Activated naive CD8-positive, alpha-beta T cell treated with anti-CD3 and anti-CD28 coated beads for 36 hours (primary cell): ENCODE results near the gene AMD1. TPM values are rescaled to one million over a fixed set of nuclear protein-coding genes. Genes with fewer than 3 reads are reported as not detected.
"Not testable (repeated sequence)": the region's sequence is repeated elsewhere in the genome, so short reads cannot be mapped to it uniquely, and the experiment has no call there.

Experiments
- DNase-seq: peaks from one replicate; pipeline ENCODE4 v3.0.0; 2021
- H3K27ac Mint-ChIP-seq: one replicate; pipeline ENCODE4 v1.8.0; 2022; ENCODE audit warnings: mild to moderate bottlenecking, moderate library complexity, mixed read lengths
- H3K27me3 Mint-ChIP-seq: one replicate; pipeline ENCODE4 v1.8.0; 2022; ENCODE audit warnings: mild to moderate bottlenecking, mixed read lengths
- H3K36me3 Mint-ChIP-seq: one replicate; pipeline ENCODE4 v1.8.0; 2021; ENCODE audit warnings: mild to moderate bottlenecking, mixed read lengths
- H3K4me1 Mint-ChIP-seq: one replicate; pipeline ENCODE4 v1.8.0; 2021; ENCODE audit warnings: mixed read lengths
- H3K4me3 Mint-ChIP-seq: one replicate; pipeline ENCODE4 v1.8.0; 2022; ENCODE audit warnings: mild to moderate bottlenecking, moderate library complexity, mixed read lengths
- H3K9me3 Mint-ChIP-seq: one replicate; pipeline ENCODE4 v1.8.0; 2022; ENCODE audit warnings: mixed read lengths
- total RNA-seq, 2 experiments: library from RNA; stranded (reverse); gene quantifications; one replicate each; pipeline ENCODE4 v1.2.3, GENCODE V29; 2021

AMD1 gene
- total RNA-seq, 2 experiments from 2014 or later: 113 to 117 TPM

DNA sequence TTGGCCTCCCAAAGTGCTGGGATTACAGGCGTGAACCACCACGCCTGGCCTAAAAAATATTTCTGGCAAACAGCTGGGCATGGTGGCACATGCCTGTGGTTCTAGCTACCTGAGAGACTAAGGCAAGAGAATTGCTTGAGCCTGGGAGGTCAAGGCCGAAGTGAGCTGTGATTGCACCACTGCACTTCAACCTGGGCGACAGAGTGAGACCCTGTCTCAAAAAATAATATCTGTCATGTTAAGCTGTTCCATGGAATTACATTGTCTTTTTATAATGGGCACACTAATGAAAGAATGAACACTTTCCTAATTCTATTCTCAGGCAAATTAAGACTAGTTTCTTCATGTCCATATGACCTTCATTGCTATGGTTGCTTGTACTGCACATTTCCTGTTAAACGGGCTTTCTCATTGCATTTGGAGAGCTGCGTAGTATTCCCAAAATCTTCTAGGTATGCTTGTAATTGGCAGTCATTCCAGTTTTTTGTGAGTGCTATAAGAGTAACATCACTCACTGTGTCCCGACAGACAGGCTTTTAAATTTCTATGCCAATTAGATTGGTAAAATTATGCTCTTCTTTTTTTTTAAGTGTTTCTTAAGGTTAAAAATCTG is 12.1 kb downstream of the AMD1 start:
- Mint-ChIP-seq H3K27me3 (no peaks in the 10 kb centered on the region), H3K4me1 (peaks cover 53% of the 10 kb centered on the region), H3K9me3 (no peaks in the 10 kb centered on the region), H3K36me3 (peaks cover 21% of the 10 kb centered on the region), H3K27ac (no peak overlapping the region), H3K4me3 (no peak overlapping the region)
- DNase-seq: no peak

DNA sequence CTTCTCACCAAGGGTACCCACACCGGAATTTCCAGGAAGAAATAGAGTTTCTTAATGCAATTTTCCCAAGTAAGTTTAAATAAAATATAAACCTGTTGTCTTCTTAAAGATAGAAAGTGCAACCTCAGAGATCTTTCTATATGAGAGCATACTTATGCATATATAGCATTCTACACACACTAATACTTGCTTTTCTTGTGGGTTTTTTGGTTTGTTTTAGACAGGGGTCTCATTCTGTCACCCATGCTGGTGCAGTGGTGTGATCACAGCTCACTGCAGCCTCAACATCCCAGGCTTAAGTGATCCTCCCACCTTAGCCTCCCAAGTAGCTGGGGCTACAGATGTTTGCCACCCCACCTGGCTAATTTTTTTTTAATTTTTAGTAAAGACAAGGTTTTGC is 15.7 kb downstream of the AMD1 start:
- no peaks in the 10 kb centered on the region for H3K9me3 Mint-ChIP-seq
- DNase-seq: no peak
- H3K4me1 Mint-ChIP-seq: peaks cover 23% of the 10 kb centered on the region
- peaks cover 18% of the 10 kb centered on the region for H3K36me3 Mint-ChIP-seq
- H3K4me3 Mint-ChIP-seq: no peak overlapping the region
- peak overlapping the region; percentile 21 for H3K27ac Mint-ChIP-seq
- no peaks in the 10 kb centered on the region for H3K27me3 Mint-ChIP-seq

DNA sequence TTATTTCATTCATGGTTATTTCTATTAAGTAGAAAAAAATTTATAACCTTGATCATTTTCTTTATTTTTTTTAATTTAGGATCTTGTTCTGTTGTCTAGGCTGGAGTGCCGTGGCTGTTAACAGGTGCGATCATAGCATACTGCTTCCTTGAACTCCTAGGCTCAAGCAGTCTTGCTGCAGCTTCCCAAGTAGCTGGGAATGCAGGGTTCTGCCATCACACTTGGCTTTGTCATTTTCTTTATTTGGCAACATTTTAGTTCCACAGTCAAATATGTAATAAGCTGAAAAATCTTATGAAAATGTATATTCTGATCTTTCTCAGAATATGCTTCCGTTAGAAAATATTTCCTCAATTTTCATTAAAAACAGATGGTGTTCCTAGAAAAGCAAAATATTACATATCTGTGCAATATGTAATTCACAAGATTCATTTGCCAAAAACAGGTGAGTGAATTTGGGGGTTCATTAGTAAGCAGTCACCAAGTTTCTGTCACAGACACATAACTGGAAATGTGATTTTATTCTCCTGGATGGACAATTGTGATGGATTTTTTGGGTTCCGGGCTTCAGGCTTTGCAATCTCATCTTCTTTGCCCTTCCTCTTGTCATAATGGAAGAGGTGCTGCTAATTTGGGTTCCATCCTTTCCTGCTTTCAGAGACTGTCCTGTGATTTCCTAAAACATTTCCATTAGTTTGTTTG is 21.5 kb downstream of the AMD1 start:
- H3K27ac Mint-ChIP-seq: no peak overlapping the region
- peaks cover 57% of the 10 kb centered on the region for H3K36me3 Mint-ChIP-seq

DNA sequence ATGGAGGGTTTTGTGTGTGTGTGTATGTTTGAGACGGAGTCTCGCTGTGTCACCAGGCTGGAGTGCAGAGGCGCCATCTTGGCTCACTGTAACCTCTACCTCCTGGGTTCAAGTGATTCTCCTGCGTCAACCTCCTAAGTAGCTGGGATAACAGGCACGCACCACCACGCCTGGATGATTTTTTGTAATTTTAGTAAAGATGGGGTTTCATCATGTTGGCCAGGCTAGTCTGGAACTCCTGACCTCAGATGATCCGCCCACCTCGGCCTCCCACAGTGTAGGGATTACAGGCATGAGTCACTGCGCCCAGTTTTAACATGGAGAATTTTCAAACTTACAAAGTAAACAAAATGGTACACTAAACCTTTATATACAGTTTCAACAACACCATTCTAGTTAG is 22.8 kb downstream of the AMD1 start:
- DNase-seq: no peak
- H3K36me3 Mint-ChIP-seq: peaks cover 57% of the 10 kb centered on the region
- H3K4me3 Mint-ChIP-seq: no peak overlapping the region
- H3K4me1 Mint-ChIP-seq: peaks cover 7% of the 10 kb centered on the region
- H3K27ac Mint-ChIP-seq: no peak overlapping the region
- H3K9me3 Mint-ChIP-seq: no peaks in the 10 kb centered on the region
- H3K27me3 Mint-ChIP-seq: no peaks in the 10 kb centered on the region

More for the DNA sequence above, 21.5 kb downstream of the AMD1 start:
- no peaks in the 10 kb centered on the region for H3K9me3 Mint-ChIP-seq
- H3K4me1 Mint-ChIP-seq: peaks cover 7% of the 10 kb centered on the region
- no peak overlapping the region for H3K4me3 Mint-ChIP-seq
- no peaks in the 10 kb centered on the region for H3K27me3 Mint-ChIP-seq
- no peak for DNase-seq

DNA sequence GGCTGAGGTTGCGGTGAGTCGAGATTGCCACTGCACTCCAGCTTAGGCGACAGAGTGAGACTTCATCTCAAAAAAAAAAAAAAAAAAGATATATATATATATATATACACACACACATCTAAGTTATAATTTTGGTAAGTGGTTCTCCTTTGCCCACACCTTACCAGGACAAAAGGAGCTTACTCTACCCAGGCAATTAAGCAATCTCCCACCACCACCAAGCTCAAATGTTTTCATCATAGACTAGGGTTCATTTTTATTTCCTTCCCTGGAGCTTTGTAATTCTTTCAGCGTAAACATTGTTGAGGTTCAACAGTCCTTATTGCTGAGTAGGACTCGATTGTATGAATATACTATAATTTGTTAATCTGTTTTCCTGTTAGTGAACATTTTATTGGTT is 23.5 kb downstream of the AMD1 start:
- Mint-ChIP-seq H3K27me3 (no peaks in the 10 kb centered on the region), H3K36me3 (peaks cover 53% of the 10 kb centered on the region), H3K27ac (no peak overlapping the region), H3K9me3 (peaks cover under 1% of the 10 kb centered on the region), H3K4me1 (peaks cover 7% of the 10 kb centered on the region), H3K4me3 (no peak overlapping the region)
- DNase-seq: no peak

DNA sequence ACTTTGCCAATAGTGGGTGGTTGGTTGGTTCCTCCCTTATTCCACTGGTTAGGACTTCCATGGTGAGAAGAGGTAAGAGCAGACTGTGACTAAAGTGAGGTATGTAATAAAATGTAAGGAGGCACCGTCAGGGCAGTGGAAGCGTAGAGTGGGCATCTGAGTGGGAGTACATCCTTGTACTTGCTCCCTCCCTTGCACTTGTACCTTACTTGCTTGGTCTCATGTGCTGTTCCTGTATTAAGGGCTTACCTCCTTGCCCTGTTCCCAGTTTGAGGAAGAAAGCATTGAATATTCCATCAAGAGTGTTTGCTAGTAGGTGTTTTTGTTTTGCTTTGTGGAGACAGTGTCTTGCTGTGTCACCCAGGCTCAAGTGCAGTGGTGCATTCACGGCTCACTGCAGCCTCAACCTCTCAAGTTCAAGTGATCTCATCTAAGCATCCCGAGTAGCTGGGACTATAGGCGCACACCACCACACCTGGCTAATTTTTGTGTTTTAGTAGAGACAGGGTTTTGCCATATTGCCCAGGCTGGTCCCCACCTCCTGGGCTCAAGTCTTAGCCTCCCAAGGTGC is 25.5 kb downstream of the AMD1 start:
- peaks cover 56% of the 10 kb centered on the region for H3K36me3 Mint-ChIP-seq
- no peaks in the 10 kb centered on the region for H3K27me3 Mint-ChIP-seq
- DNase-seq: no peak
- H3K4me3 Mint-ChIP-seq: no peak overlapping the region
- H3K9me3 Mint-ChIP-seq: peaks cover 9% of the 10 kb centered on the region
- peaks cover 7% of the 10 kb centered on the region for H3K4me1 Mint-ChIP-seq
- H3K27ac Mint-ChIP-seq: no peak overlapping the region

DNA sequence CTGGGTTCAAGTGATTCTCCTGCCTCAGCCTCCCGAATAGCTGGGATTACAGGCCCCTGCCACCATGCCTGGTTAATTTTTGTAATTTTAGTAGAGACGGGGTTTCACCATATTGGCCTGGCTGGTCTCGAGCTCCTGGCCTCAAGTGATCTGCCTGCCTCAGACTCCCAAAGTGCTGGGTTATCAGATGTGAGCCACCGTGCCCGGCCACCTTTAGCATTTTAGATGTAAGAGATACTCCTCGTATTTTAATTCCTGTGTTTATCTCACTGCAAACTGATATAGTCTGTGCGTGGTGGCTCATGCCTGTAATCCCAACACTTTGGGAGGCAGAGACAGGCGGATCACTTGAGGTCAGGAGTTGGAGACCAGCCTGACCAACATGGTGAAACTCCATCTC is 27.0 kb downstream of the AMD1 start:
- H3K9me3 Mint-ChIP-seq: peaks cover 18% of the 10 kb centered on the region

DNA sequence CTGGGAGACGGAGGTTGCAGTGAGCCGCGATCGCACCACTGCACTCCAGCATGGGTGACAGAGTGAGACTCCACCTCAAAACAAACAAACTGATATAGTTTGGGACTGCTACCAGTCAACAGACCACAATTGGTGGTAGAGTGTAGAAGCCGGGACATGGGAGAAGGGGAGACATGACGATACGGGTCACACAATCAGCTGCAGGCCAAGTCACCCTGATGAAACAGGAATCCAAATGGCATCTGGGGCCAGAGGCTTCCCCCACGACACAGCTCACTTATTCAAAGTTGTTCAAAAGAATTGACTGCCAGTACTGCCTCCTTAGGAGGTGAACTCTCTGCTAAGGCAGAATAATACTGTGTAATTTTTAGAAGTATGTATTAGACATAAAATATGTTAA is 27.5 kb downstream of the AMD1 start:
- Mint-ChIP-seq H3K27me3 (no peaks in the 10 kb centered on the region), H3K36me3 (peaks cover 44% of the 10 kb centered on the region), H3K9me3 (peaks cover 22% of the 10 kb centered on the region), H3K4me3 (no peak overlapping the region), H3K4me1 (peaks cover 5% of the 10 kb centered on the region), H3K27ac (no peak overlapping the region)
- DNase-seq: no peak

More for the DNA sequence above, 27.0 kb downstream of the AMD1 start:
- not testable (repeated sequence) for DNase-seq, H3K4me3 Mint-ChIP-seq, H3K27me3 Mint-ChIP-seq, H3K27ac Mint-ChIP-seq, H3K4me1 Mint-ChIP-seq
- H3K36me3 Mint-ChIP-seq: peaks cover 46% of the 10 kb centered on the region

DNA sequence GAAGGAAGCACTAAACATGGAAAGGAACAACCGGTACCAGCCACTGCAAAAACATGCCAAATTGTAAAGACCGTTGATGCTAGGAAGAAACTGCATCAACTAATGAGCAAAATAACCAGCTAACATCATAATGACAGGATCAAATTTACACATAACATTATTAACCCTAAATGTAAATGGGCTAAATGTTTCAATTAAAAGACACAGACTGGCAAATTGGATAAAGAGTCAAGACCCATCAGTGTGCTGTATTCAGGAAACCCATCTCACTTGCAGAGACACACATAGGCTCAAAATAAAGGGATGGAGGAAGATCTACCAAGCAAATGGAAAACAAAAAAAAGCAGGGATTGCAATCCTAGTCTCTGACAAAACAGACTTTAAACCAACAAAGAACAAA is 31.7 kb downstream of the AMD1 start:
- not testable (repeated sequence) for H3K4me3 Mint-ChIP-seq, H3K27ac Mint-ChIP-seq
- peaks cover 32% of the 10 kb centered on the region for H3K9me3 Mint-ChIP-seq

DNA sequence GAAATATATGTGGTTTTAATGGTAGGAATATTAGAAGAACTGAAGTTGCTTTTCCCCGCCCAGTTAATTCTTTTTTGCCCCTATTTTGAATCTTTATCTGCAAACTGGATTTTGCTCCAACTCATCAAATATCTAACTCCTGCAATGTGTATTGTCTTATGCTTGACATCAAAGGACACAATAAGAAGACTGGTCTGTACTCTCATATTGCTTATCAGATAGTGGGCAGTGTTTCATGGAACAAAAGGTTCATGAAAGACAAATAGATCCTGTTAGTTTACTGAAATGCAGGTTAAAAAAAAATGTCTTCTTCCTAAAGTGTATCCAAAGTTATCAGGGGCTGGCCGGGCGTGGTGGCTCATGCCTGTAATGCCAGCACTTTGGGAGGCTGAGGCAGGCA is 56.2 kb downstream of the AMD1 start:
- no peak overlapping the region for H3K27ac Mint-ChIP-seq
- no peak for DNase-seq
- no peaks in the 10 kb centered on the region for H3K36me3 Mint-ChIP-seq
- no peaks in the 10 kb centered on the region for H3K9me3 Mint-ChIP-seq
- H3K4me3 Mint-ChIP-seq: no peak overlapping the region
- peaks cover 10% of the 10 kb centered on the region for H3K4me1 Mint-ChIP-seq
- no peaks in the 10 kb centered on the region for H3K27me3 Mint-ChIP-seq

More for the DNA sequence above, 31.7 kb downstream of the AMD1 start:
- not testable (repeated sequence) for H3K27me3 Mint-ChIP-seq, DNase-seq, H3K4me1 Mint-ChIP-seq
- H3K36me3 Mint-ChIP-seq: peaks cover 25% of the 10 kb centered on the region

DNA sequence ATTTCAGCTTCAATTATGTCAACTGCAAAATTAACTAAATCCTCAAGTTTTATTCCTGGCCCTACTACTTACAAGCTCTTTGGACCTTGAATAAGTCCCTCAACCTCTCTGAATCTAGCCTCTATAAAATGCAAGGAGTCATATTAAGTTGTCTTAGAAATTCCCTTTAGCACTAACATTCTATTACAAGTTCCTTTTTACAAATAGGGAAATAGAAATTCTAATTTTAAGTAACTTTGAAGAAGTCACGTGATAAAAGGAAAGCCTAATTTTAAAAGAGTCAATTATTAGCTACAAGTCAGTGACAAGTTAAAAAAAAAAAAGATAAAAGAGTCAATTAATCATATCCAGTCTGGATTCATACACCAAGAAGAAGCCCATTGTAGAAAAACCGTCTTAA is 59.3 kb downstream of the AMD1 start:
- Mint-ChIP-seq H3K9me3 (no peaks in the 10 kb centered on the region), H3K36me3 (no peaks in the 10 kb centered on the region), H3K27me3 (no peaks in the 10 kb centered on the region), H3K4me3 (no peak overlapping the region), H3K4me1 (peaks cover 10% of the 10 kb centered on the region), H3K27ac (no peak overlapping the region)
- DNase-seq: no peak

DNA sequence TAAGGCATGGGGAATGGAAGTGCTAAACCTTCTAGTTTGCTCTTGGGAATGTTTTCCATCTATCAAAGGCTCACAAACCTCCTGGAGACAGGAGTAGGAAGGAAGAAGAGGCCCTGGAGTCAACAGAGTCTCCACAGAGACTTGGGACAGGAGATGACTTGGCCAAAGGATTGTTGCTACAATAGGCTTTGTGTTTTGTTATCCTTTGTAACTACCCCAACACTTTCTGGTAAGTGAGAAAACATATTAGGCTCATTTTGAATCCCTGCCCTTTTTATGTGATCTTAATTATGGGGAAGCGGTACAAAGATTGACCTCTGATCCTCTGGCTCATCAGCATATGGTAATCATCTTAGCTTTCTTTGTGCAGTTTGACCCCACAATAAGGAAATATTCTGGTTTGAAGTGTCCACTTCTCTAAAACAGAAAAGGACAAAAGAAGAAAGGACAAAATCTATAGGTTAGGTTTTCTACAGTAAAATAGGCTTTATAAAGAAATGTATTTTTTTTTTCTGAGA is 59.9 kb downstream of the AMD1 start:
- no peaks in the 10 kb centered on the region for H3K36me3 Mint-ChIP-seq
- no peak for DNase-seq

DNA sequence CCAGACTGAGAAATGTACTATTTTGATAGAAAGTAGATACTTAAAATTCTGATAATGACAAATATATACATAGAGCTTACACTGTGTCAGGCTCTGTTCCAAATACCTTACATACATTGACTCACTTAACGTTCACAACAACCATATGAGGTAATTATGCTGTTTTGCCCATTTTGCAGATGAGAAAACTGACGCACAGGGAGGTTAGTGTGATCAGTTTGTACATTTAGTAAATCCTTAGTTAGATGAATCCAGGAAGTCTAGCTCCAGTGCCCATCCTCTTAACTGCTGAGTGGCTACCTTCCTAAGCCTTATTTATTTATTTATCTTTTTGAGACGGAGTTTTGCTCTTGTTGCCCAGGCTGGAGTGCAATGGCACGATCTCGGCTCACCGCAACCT is 60.6 kb downstream of the AMD1 start:
- no peaks in the 10 kb centered on the region for H3K36me3 Mint-ChIP-seq
- H3K4me3 Mint-ChIP-seq: no peak overlapping the region
- H3K27ac Mint-ChIP-seq: no peak overlapping the region
- H3K4me1 Mint-ChIP-seq: peaks cover 10% of the 10 kb centered on the region
- no peak for DNase-seq
- no peaks in the 10 kb centered on the region for H3K9me3 Mint-ChIP-seq
- no peaks in the 10 kb centered on the region for H3K27me3 Mint-ChIP-seq

More for the DNA sequence above, 59.9 kb downstream of the AMD1 start:
- Mint-ChIP-seq H3K4me1 (peaks cover 13% of the 10 kb centered on the region), H3K27me3 (no peaks in the 10 kb centered on the region), H3K27ac (no peak overlapping the region), H3K9me3 (no peaks in the 10 kb centered on the region), H3K4me3 (no peak overlapping the region)

DNA sequence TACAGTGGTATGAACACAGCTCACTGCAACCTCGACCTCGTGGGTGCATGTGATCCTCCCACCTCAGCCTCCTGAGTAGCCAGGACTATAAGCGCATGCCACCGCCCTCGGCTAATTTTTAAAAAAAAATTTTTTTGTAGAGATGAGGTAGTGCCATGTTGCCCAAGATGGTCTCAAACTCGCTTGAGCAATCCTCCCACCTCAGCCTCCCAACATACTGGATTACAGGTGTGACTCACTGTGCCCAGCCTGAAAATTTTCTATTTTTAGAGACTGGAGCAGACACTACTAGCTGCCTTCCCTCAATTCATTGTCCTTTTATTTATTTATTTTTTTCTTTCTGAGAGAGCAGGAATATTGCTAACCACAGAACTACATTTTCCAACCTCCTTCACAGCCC is 63.6 kb downstream of the AMD1 start:
- Mint-ChIP-seq H3K27me3 (no peaks in the 10 kb centered on the region), H3K4me3 (no peak overlapping the region), H3K9me3 (no peaks in the 10 kb centered on the region), H3K4me1 (peaks cover 5% of the 10 kb centered on the region), H3K27ac (no peak overlapping the region), H3K36me3 (no peaks in the 10 kb centered on the region)
- no peak for DNase-seq

DNA sequence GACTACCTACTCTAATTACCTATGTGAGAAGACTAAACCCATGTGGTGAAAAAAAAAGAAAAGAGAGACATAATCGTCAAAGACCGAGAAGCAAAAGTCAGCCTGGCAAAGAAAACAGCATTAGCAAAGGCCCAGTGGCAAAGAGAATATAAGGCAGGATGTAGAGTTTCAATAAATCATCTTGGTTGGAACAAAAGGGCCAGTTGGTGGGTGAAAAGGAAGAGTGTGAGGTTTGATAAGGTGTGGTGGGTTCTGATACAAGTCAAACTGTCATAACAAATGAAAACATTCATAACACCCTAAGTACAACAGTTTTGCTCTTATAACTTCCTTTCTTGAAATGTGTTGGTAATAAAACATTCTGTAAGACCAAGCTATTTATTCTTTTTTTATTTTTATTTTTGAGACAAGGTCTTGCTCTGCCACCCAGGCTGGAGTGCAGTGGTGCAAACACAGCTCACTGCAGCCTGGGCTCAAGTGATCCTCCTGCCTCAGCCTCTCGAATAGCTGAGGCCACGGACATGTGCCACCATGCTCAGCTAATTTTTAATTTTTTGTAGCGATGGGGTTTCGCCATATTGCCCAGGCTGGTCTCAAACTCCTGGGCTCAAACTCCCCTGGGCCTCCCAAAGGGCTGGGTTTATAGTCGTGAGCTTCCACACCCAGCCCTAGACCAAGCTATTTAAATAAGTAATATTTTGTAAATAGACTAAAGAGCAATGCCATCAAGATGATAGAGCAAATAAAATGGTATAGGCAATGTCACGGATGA is 65.0 kb downstream of the AMD1 start:
- H3K36me3 Mint-ChIP-seq: no peaks in the 10 kb centered on the region
- peak overlapping the region; percentile 1 for H3K27ac Mint-ChIP-seq
- H3K27me3 Mint-ChIP-seq: no peaks in the 10 kb centered on the region
- no peaks in the 10 kb centered on the region for H3K9me3 Mint-ChIP-seq
- no peak for DNase-seq
- H3K4me1 Mint-ChIP-seq: peaks cover 8% of the 10 kb centered on the region
- no peak overlapping the region for H3K4me3 Mint-ChIP-seq
